K562 (cell line): ENCODE data around the gene ENTR1. TPM values are rescaled to one million over a fixed set of nuclear protein-coding genes. Genes with fewer than 3 reads are reported as not detected.

Experiments
- ARNT ChIP-seq, 2 experiments: fragments of 450-650 bp; IDR thresholded peaks; 2 replicates each; pipeline ENCODE4 v1.6.1; 2016; ENCODE audit warnings: mild to moderate bottlenecking in 1 of 2
- BMI1 ChIP-seq: fragments of 150-350 bp; IDR thresholded peaks from 2 replicates; pipeline ENCODE4 v1.6.1; 2014; ENCODE audit warnings: low read length
- BRF1 ChIP-seq: IDR thresholded peaks from 3 replicates; pipeline ENCODE4 v1.6.1; 2011; ENCODE audit warnings: borderline replicate concordance, mild to moderate bottlenecking; ENCODE audit not compliant: insufficient read length; ENCODE audit errors: extremely low read depth
- CGGBP1 ChIP-seq: fragments of 250-450 bp; sonication (Bioruptor Pico); IDR thresholded peaks from 2 replicates; pipeline ENCODE4 v1.9.0; 2021; ENCODE audit warnings: mild to moderate bottlenecking
- MAZ ChIP-seq, 2 experiments: fragments of 450-650 bp in 1 of 2; sonication (generic) in 1 of 2; formaldehyde crosslinking; IDR thresholded peaks in 1 of 2; conservative IDR thresholded peaks in 1 of 2; 2 replicates each; pipeline versions ENCODE4 v1.4.0 to v1.5.0; 2020; ENCODE audit warnings: mild to moderate bottlenecking in 1 of 2, missing genetic modification reagents in 1 of 2
- PATZ1 ChIP-seq: fragments of 250-450 bp; sonication (Bioruptor Pico); IDR thresholded peaks from 2 replicates; pipeline ENCODE4 v1.5.0; 2020; ENCODE audit warnings: mild to moderate bottlenecking, borderline replicate concordance
- PCBP2 ChIP-seq: fragments of 200-400 bp; formaldehyde crosslinking; IDR thresholded peaks from 2 replicates; pipeline ENCODE4 v1.6.1; 2018; ENCODE audit warnings: low read length, low read depth, mild to moderate bottlenecking, moderate library complexity; ENCODE audit not compliant: poor library complexity, severe bottlenecking
- RCOR1 ChIP-seq, 2 experiments: IDR thresholded peaks; 2 replicates each; pipeline ENCODE4 v1.6.1; 2012; ENCODE audit warnings: low read depth in 2 of 2, low read length in 2 of 2, borderline replicate concordance in 1 of 2, improper control_type of control experiment in 1 of 2
- RERE ChIP-seq: sonication (generic); formaldehyde crosslinking; IDR thresholded peaks from 2 replicates; pipeline ENCODE4 v1.8.0; 2023; ENCODE audit warnings: missing genetic modification reagents, mild to moderate bottlenecking, borderline replicate concordance
- RHOXF2B ChIP-seq: fragments of 250-450 bp; sonication (Bioruptor Pico); conservative IDR thresholded peaks from 2 replicates; pipeline ENCODE4 v1.5.1; 2021
- USF1 ChIP-seq: sonication (generic); formaldehyde crosslinking; IDR thresholded peaks from 2 replicates; pipeline ENCODE4 v1.9.0; 2022; ENCODE audit warnings: mild to moderate bottlenecking, missing genetic modification reagents
- ZNF589 ChIP-seq: fragments of 200-800 bp; sonication (Bioruptor generic); IDR thresholded peaks from 2 replicates; pipeline ENCODE4 v1.6.1; 2016; ENCODE audit warnings: low read depth, missing genetic modification characterization, missing compliant biosample characterization
- polyA plus RNA-seq, 8 experiments: library from polyadenylated mRNA; depleted of rRNA in 4 of 8; stranded (reverse) in 5 of 8; unstranded in 3 of 8; fragments of >200 nt; fragmentation: Nextera tagmentation in 2 of 8; fragmentation: Illumina TruSeq in 1 of 8; extraction: Ambion mirVana in 2 of 8; extraction: Trizol in 1 of 8; gene quantifications; 2 replicates each; pipeline versions ENCODE4 v1.2.1 to v1.2.3, GENCODE V29; 2011 to 2014; ENCODE audit warnings: inconsistent platforms in 1 of 8, missing spikeins in 1 of 8
- total RNA-seq, 7 experiments: library from RNA; depleted of rRNA in 6 of 7; stranded (reverse); fragments of >200 nt in 6 of 7; fragmentation: Illumina TruSeq in 2 of 7; extraction: Trizol in 2 of 7; gene quantifications; 2 replicates each; pipeline versions ENCODE4 v1.2.1 to v1.2.3, GENCODE V29; 2011 to 2021; ENCODE audit warnings: low replicate concordance in 1 of 7

Gene ENTR1
- total and polyA plus RNA-seq, 9 of the 15 experiments (the other 6 are each of a cell fraction or from before 2014, with no cell fraction given): 6.7 to 106 (median 72.6) TPM

GRCh38 chr9:136400038-136400834 is 10.2 kb downstream of the ENTR1 start, which contains the start of gene SNAPC4 (continued):
- no peak for TF ChIP-seq CGGBP1
- no peak for TF ChIP-seq ZNF589 (CRISPR knock-in tag)
- TF ChIP-seq RHOXF2B: no peak
- 0 out of 2 replicates have a peak, but pooled peaks have one; percentile 22 for TF ChIP-seq USF1 (CRISPR knock-in tag)
- no peak for TF ChIP-seq ARNT (IDR thresholded peaks at IDR 0.05)
- TF ChIP-seq BMI1: peak; percentile 48; the same call in 1 of the 2 replicates
- TF ChIP-seq RERE: no peak
- TF ChIP-seq MAZ (CRISPR knock-in tag; conservative IDR thresholded peaks at IDR 0.05 in 1 of 2, IDR thresholded peaks at IDR 0.05 in 1 of 2): peak; percentile 76 to 81
- TF ChIP-seq RCOR1 (IDR thresholded peaks at IDR 0.05; ENCODE audit: borderline replicate concordance in 1 of 2, low read depth in 2 of 2, low read length in 2 of 2): peak in 1 of 2 experiments; percentile 25; a peak in 1 of 4 replicates
- no peak for TF ChIP-seq PCBP2
- TF ChIP-seq PATZ1 (CRISPR knock-in tag): no peak
- no peak for TF ChIP-seq BRF1
